ENCODE results near the gene CARTPT. TPM values are rescaled to one million over a fixed set of nuclear protein-coding genes. Genes with fewer than 3 reads are reported as not detected.

Gene CARTPT
- polyA plus RNA-seq, 3 donors, result not detected

Other genes starting within 250 kb of the CARTPT start
- 10 to 100 TPM; 57.6 to 71.9 (median 63.9) TPM for gene MCCC2, start 131.9 kb upstream of the CARTPT start, polyA plus RNA-seq (ENCODE audit: insufficient read length in 3 of 3)